GM18519 (cell line): ENCODE measurements around the gene KCNMB2.
"Not testable (repeated sequence)": the region's sequence is repeated elsewhere in the genome, so short reads cannot be mapped to it uniquely, and the experiment has no call there.

Experiments used
- ATAC-seq: cut with Tn5 transposase; IDR thresholded peaks from one replicate; pipeline ENCODE4 v1.9.1; 2021; ENCODE audit warnings: mild to moderate bottlenecking, moderate library complexity; ENCODE audit not compliant: unreplicated experiment, low FRiP score

The KCNMB2 gene

GRCh38 chr3:178518660-178519396, 17.4 kb upstream of the KCNMB2 start:
- ATAC-seq: peak; percentile 82

DNA sequence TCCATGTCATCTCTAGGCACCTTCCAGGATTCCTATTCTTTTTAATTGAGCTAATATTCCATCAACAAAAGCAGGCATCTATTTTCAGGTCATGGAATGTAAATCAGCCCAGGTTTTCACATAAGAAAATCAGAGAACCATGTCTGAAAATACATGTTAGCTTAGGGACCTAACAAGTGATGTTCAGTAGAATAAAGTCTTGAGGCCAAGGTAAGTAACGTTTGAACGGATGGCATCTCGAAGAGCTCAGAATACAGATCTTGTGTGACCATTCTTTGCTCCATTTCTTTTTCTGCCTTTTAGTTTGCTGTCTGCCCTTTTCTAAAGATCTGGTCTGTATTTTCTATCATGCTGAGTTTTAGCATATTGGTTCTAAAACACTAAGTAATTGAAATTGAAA, 16.5 kb upstream of the KCNMB2 start:
- no peak for ATAC-seq

DNA sequence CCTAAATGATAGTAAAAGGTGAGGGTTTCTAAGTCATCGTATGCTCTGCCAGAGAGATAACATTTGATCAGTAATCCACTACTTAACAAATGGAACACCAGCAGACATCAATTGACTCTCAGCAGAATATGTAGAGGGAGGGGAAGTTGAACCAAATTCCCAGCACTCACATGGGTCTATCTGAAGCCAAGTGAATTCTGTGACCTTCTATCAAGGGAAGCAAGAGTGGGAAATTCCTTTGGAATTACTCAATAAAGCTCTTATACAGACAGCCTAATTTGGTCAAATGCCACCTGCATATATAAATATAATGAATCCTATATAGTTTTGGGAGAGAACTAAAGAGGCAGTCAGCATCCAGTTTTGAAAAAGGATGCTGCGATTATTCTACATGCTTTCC, 15.8 kb upstream of the KCNMB2 start:
- no peak for ATAC-seq

DNA sequence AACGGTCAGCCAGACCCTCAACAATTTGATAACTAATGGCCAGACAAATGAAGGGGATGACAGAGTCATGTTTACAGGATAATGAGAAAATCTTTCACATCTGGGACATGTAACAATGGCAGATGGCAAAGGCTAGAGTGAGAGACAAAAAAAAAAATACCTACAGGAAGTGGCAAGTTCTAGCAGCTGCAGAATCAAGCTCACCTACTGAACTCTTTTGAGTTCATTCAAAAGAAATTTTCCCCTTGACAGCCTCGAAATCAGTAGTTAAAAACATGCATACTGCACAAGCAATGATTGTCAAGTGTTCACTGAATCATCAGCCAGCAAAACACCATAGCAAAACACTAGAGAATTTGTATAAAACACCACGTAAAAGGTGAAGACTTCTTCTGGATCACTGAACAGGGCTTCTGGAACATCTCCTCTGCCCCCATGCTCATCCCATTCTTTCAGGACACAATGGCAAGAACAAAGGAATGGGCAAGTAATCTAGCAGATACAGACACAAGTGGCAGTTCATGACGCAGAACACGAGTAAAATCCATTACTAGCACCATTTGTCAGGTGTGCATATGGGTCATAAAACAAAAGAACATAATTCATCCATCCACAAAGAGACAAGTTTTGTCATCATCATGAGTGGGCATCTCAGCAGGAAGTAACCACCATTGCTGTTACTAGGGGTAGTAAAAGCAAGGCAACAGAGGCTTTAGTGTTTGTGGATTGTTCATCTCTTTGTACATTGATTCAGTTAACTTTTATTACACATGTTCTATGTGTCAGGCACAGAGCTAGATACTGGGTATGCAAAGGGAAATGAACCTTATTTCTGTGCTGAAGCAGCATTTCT, 13.8 kb upstream of the KCNMB2 start:
- no peak for ATAC-seq

DNA sequence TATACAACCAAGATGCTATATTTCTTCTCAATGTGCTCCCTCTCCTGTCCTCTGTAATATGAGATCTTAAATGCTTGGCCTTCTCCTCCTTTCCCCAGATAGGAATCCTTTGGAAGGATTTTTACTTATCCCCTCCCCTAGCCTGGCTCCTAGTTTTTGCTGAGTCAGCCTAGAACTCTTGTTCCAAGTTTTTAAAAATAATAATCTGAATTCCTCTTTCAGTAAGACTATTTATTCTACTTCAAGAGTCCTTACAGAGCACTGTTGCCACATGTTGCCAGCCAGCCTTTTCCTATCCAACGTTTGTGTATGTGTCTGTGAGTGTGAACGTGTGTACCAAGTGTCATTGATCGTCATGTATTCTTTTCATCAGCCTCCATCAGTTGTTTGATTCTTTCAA, 11.0 kb upstream of the KCNMB2 start:
- ATAC-seq: no peak

DNA sequence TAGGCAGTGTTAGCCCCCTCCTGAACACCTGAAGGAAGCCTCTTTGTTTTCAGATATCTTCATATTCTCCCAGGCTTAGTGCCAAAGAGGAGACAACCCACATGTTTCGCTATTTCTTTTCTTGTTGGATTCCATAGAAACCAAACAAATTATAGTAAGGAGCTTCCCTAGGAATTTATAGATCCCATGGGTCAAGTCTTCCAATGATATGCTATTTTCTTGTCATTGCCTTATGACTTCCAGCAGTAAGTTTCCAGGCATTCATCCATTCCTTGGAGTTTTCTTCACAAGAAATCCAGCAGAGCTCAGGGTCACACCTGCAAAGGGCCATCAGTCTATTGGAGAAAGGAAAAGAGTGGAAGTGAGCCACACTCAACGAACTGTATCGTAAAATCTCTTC, 9.9 kb upstream of the KCNMB2 start:
- no peak for ATAC-seq

GRCh38 chr3:178527981-178528380, 8.3 kb upstream of the KCNMB2 start:
- ATAC-seq: no peak

- no peak for ATAC-seq
Measured at GRCh38 chr3:178529606-178530225, 6.5 kb upstream of the KCNMB2 start.

DNA sequence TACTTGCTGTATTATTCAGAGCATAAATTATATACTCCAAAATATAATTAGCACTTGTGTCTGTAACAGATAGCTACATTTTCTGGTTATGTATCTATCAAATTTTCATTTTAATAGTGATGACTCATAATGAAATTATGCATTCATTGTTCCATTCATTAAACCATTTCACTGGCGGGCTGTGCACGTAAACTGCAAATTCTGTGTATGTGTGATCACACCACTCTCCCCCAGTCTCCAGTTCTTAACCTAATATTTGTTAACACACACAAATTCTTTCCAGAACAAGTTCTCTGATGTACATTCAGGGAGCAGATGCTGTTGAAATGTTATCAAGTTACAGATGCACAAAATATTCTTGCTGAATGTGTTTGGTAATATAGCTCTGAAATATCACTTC, 3.8 kb upstream of the KCNMB2 start:
- no peak for ATAC-seq

GRCh38 chr3:178537122-178537705, 978 bp downstream of the KCNMB2 start:
- no peak for ATAC-seq

- ATAC-seq: no peak
Measured at GRCh38 chr3:178538056-178538455, 1.8 kb downstream of the KCNMB2 start.

DNA sequence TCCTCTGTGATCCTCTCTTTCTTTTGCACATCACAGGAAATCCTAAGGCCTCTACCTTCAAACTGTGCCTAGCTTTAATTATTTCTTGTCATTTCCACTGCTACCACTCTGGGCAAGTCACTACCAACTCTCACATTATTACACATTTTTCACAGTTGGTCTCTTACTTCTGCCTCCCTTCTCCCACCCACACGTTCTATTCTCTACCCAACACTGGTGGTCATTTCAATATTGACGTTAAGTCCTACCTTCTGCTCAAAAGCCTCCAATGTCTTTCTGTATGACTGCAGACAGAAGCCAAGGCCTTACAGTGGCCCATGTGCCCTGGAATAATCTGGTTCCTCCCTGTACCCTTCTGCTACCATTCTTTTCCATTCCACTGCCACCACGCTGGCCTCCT, 3.9 kb downstream of the KCNMB2 start:
- ATAC-seq: no peak

DNA sequence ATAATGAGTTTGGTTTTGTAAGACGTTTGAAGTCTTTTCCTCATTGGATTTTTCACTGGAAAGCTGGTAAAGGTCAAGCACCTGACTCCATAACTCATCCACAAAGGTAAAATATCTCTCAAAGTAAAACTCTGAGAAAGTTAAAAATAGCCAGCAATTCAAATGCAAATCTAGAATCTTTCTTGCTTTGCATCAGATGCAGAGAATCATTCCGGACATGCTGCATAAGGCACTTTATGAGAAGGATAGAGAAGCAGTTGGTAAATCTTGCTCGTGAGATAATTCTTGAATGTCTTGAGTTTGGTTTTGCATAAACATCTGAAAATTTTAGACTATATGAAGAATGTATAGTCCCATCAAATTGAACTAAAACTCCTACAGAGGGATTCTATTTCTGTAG, 9.1 kb downstream of the KCNMB2 start:
- no peak for ATAC-seq

DNA sequence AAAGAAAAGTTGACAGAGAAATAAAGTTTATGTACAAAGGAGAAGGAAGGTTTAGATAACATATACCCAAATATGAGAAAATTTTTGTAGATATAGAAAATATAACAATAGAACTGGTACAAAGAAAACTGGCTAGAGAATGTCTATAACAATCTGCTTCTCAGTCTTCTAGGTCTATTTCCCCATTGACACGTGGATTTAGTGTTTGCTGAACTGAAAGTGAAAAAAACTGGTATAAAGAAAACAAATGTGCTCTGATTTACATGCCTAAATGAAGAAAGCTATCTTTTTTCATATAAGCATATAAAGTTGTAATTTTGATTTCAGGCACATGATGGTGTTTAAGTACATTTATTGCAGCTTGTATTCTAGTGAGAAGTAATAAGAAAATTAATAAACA, 9.8 kb downstream of the KCNMB2 start:
- no peak for ATAC-seq

DNA sequence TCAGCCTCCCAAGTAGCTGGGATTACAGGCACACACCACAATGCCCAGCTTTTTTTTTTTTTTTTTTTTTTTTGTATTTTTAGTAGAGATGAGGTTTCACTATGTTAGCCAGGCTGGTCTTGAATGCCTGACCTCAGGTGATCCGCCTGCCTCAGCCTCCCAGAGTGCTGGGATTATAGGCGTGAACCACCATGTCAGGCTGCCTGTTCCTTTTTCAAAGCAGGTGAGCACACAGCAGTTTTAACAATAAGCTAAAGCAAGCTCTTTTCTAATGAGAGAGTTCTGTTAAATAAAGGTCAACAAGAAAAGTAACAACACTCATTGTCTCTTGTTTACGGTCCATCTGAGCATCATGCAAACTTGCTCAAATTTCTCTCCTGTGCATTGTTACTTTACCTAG, 13.2 kb downstream of the KCNMB2 start:
- not testable (repeated sequence) for ATAC-seq

DNA sequence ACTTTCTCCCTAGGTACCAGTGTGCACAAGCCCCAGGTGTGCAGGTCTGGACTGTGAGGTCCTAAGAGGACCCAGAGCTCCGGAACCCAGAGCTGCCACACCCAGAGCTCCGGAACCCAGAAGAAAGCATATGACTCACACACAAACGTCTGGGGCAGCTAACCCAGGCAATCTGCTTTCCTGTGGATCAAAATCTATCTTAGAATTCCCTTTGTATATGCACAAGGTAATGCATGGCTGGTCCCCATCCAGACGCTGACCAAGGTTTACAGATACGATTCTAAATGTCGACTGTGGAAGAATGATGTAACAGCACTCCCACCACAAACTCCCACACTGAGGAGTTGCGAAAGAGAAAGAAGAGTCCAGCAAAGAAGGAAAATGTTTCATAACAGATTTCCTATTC, 15.7 kb downstream of the KCNMB2 start:
- ATAC-seq: no peak

DNA sequence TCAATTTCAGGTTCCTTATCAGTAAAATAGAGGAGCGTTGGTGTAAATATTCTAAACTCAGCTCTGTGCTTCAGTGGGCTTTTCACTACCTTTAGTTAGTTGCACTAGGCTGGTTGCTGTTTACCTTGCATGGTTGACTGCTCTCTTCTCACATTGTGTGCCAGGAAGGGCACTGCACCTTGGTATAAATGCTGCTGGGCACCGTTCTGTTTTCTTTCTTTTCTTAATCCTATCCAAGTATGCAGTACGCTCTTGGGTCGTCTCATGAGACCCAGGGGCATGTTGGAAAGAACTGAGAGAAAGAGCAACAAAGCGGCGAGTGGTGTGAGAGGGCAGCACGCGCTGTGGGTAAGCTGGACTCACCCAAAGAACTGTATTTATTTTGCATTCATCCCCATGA, 22.4 kb downstream of the KCNMB2 start:
- ATAC-seq: no peak

- ATAC-seq: no peak
Measured at GRCh38 chr3:178560759-178561158, 24.5 kb downstream of the KCNMB2 start.

GRCh38 chr3:178561239-178561638, 25.0 kb downstream of the KCNMB2 start:
- no peak for ATAC-seq

GRCh38 chr3:178562143-178562946, 26.1 kb downstream of the KCNMB2 start:
- ATAC-seq: no peak

DNA sequence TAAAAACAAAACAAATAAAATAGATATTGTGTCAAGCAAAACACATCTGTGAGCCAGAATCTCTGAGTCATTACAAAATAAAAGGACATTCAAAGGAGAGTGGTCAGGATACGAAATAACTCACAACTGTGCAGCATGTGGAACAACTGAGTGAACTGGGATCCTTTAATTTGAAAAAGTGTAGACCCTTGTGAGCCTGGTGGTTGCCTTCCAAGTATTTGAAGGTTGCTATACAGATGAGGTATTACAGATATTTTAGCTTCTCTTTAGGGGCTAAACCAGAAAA, 26.7 kb downstream of the KCNMB2 start:
- no peak for ATAC-seq
